GM19452 (cell line): ENCODE results near the gene NEK10.

Source experiments
- ATAC-seq: cut with Tn5 transposase; IDR thresholded peaks from one replicate; pipeline ENCODE4 v1.9.1; 2021; ENCODE audit not compliant: unreplicated experiment

The NEK10 gene

DNA sequence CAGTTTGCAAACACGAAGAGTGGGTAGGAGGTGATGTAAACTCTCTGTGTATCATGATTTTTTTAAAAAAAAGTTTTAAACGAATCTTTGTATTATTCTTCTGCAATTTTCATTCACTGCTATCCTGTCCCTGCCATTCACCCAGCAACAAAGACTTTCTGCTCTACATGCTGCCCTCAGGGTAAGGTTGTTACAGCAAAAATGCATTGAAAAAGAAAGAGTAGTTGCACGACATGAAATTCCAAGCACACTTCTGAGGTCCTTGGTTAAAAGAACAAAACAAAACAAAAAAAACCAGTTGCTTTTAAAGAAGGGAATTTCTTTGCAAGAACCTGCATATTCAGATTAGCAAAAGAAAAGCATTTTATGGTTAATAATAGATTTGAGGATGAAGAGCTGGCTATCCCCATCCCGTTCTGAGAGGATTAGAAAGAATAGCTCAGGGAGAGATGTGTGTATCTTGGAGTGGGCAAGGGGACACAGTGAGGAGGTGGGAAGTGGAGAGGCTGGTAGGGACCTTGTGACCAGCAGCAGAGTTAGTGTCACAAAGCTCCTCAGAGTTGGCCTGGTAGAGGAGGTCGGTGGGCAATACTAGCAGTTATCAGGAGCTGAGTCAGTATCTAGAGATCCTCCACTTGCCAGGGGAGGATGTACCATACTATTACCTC is 290.8 kb downstream of the NEK10 start:
- no peak for ATAC-seq

DNA sequence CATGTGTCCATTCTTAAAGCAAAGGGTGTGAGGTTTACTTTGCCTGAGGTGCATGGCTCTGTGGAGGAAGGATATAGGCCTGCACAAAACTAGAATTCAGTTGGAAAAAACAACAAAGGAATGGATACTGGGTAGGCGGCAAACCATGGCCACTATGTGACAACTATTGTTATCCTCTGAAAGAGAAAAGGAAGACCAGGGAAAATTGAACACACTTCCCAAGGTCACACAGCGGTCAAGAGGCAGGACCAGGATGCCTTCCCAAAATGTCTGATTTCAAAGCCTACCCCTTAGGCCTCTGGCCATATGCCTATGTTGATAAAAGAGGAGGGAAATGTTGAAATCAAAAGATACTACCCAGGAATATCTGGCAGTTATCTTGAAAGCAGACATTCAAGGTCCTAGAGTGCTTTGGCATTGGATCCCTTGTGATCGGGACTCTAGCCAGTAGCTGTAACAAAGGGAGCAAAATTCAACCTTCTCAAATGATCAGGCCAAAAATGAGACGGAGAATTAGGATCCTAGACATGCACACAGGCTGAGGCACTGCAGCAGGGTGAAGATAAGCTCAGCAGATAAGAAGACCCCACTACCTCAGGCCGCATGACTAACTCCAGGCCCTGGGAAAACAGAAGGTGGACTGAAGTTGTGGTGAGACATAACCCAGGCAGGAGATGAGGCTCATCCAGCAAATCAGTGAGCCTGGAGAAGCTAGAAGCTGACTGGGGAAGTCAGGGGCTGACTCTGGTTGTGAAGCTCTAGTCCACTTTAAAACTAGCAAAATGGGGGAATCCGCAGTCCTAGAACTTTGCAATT is 292.2 kb downstream of the NEK10 start:
- no peak for ATAC-seq

DNA sequence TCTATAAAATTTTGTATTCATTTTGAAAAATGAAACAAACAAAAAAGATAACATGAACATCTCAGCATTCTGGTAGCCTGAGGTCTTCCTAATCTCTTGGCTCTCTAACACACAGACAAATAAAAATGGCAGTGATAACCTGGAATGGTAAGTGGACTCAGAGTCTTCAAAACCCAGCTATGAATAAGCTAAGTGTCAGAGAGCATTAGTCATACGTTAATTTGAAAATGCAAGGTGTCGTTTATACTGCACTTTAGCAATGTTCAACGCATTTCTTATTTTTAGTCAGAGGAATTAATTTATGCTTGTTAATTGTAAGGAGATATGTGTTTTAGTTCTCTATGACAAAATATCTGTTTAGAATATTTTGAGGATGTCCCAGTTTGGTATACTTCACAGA is 294.3 kb downstream of the NEK10 start:
- ATAC-seq: no peak

DNA sequence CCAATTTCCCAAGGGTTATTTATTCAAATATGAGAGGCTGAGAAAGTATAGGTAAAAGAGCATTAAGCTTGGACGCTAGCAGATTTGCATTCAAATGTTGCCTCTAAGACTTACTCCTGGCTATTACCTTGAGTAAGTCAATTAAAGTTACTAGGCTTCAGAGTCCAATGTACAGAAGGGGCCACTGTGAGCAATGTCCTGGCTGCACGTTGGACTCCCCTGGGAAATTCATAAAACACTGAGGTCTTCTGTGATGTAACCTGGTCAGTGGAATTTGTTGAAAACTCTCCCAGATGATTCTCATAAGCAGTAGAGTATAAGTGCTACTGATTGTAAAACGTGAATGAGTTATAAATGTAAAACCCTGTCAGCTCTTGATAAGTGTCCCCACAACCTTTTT is 295.3 kb downstream of the NEK10 start:
- no peak for ATAC-seq

DNA sequence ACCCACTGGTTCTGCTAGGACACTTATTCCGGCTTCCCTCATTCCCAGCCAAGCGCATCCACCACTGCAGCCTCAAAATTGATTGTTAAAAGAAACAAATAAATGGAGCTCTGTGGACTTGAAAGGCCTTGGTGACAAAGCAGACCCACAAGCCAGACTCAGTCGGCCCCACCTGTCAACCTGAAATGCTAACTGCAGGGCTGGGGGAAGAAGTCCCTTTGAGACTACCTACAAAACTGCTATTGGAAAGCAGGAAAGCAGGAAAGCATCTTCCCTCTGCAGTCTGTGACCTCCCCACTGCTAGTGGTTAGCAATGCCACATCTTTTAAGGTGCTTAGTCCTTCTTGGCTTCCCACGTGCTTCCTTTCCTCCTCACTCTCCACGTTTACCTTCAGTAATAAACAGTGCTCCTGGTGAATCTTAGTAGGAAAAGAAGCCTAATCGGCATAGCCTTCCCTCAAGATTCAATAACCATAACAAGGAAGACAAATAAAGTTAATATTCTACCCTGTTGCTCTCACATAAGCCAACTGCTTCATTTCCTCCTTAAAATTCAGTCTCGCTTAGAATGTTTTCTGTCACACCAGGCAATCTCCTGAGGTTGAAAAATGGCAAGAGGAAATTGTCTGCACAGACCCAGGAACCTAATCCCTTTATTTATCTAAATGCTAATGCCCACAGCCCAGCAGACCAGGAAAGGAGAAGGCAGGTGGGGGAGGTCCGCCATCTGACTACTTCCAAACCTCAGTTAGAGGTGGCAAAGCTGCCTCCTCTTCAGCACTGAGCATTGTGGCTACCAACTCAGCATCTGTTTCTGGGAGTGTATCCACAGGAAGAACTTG is 296.2 kb downstream of the NEK10 start:
- no peak for ATAC-seq

DNA sequence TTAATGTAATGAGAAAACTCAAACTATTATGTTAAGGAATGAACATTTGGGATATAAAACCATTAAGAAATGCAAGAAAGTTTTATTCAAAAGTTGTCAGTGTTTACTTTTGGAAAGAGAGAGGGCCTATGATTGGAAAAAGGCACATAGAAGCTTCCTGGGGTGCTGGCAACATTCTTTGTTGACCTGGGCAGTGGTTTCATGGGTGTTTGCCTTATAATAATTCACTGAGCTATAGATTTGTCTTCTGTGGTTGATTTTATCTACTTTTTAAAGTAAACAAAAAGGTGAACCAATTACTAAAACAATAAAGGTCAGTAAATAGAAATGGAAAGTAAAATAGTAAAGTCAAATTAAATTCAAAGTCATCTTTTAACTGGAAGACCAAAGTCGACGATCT is 308.8 kb downstream of the NEK10 start:
- ATAC-seq: no peak
